ENCODE results near the gene PC.

DNA sequence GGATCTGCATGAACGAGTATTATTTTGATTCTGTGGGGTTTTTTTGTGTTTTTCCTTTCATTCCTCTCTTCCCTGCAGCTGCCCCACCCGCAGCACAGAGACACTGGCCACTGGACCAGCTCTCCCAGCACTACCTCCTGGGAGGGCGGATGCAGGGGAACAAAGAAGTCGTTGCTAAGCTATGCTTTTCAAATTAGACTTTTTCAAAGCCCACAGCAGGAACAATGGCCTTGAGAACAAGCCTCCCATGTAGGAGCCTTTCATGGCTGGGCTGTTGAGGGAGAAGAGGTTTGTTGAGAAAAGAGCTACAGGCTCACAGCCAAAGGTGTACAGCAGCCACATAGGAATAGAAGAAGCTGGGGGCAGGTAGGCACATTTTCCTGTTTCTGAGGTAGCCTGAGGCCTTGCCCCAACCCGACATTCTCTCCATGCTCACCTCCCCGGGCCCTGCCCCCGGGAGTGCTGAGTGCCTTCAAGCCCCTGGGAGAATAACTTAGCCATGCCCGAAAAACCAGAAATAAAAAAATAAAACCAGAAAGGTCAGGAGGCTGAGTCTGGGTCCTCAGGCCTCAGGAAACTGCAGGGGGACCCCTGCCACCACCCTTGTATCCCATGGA is 44.2 kb upstream of the PC start:
- TF ChIP-seq, protein P1, sequence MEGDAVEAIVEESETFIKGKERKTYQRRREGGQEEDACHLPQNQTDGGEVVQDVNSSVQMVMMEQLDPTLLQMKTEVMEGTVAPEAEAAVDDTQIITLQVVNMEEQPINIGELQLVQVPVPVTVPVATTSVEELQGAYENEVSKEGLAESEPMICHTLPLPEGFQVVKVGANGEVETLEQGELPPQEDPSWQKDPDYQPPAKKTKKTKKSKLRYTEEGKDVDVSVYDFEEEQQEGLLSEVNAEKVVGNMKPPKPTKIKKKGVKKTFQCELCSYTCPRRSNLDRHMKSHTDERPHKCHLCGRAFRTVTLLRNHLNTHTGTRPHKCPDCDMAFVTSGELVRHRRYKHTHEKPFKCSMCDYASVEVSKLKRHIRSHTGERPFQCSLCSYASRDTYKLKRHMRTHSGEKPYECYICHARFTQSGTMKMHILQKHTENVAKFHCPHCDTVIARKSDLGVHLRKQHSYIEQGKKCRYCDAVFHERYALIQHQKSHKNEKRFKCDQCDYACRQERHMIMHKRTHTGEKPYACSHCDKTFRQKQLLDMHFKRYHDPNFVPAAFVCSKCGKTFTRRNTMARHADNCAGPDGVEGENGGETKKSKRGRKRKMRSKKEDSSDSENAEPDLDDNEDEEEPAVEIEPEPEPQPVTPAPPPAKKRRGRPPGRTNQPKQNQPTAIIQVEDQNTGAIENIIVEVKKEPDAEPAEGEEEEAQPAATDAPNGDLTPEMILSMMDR (IDR thresholded peaks at IDR 0.05), result no peak
- TF ChIP-seq POLR2A (IDR thresholded peaks at IDR 0.05), result no peak

All from body of pancreas (tissue), 4 donors.